ENCODE results near the gene P3R3URF.

The P3R3URF gene

GRCh38 chr1:46134660-46135331 is 41.5 kb downstream of the P3R3URF start:
- Histone ChIP-seq H3K9me2 (replicated peaks; ENCODE audit: low read depth, low read length) (no peaks in the 10 kb centered on the region), H2AFZ (ENCODE audit: low read length) (no peak overlapping the region), H3K79me2 (ENCODE audit: insufficient read depth, low read length) (peaks cover 36% of the 10 kb centered on the region), H3K27me3 (ENCODE audit: insufficient read depth, low read length, poor library complexity, severe bottlenecking) (no peaks in the 10 kb centered on the region), H3K4me2 (ENCODE audit: low read depth, low read length, poor library complexity, severe bottlenecking) (peak overlapping the region; percentile 91), H3F3A (ENCODE audit: low read depth) (0 out of 2 replicates have a peak, but pooled peaks cover 5% of the 10 kb centered on the region), H3K9ac (ENCODE audit: low read depth, low read length, poor library complexity, severe bottlenecking) (peak overlapping the region; percentile 100), H3K9me3 (ENCODE audit: insufficient read depth, low read depth, low read length) (no peaks in the 10 kb centered on the region), H3K36me3 (ENCODE audit: insufficient read depth, low read length) (no peaks in the 10 kb centered on the region), H3K4me1 (ENCODE audit: insufficient read depth, low read length, poor library complexity, severe bottlenecking) (peaks cover 31% of the 10 kb centered on the region), H3K4me3 (ENCODE audit: low read length, poor library complexity, severe bottlenecking) (no peak overlapping the region), H4K20me1 (ENCODE audit: insufficient read depth, low read length, poor library complexity, severe bottlenecking) (peaks cover 16% of the 10 kb centered on the region)
- TF ChIP-seq EZH2phosphoT487 (IDR thresholded peaks at IDR 0.05; ENCODE audit: borderline replicate concordance) (no peak), CTCF (conservative IDR thresholded peaks at IDR 0.05; ENCODE audit: low read length) (no peak)

GRCh38 chr1:46133781-46134350 is 42.4 kb downstream of the P3R3URF start:
- Histone ChIP-seq H3K9ac (ENCODE audit: low read depth, low read length, poor library complexity, severe bottlenecking) (peak overlapping the region; percentile 100), H3K4me3 (ENCODE audit: low read length, poor library complexity, severe bottlenecking) (peak overlapping the region; percentile 91), H3K36me3 (ENCODE audit: insufficient read depth, low read length) (no peaks in the 10 kb centered on the region), H3K9me2 (replicated peaks; ENCODE audit: low read depth, low read length) (no peaks in the 10 kb centered on the region), H3K4me1 (ENCODE audit: insufficient read depth, low read length, poor library complexity, severe bottlenecking) (peaks cover 38% of the 10 kb centered on the region), H3K79me2 (ENCODE audit: insufficient read depth, low read length) (peaks cover 45% of the 10 kb centered on the region), H2AFZ (ENCODE audit: low read length) (peak overlapping the region; percentile 74; the same call in 1 of the 2 replicates), H3F3A (ENCODE audit: low read depth) (0 out of 2 replicates have a peak, but pooled peaks cover 5% of the 10 kb centered on the region), H4K20me1 (ENCODE audit: insufficient read depth, low read length, poor library complexity, severe bottlenecking) (peaks cover 25% of the 10 kb centered on the region), H3K27me3 (ENCODE audit: insufficient read depth, low read length, poor library complexity, severe bottlenecking) (no peaks in the 10 kb centered on the region), H3K9me3 (ENCODE audit: insufficient read depth, low read depth, low read length) (no peaks in the 10 kb centered on the region), H3K4me2 (ENCODE audit: low read depth, low read length, poor library complexity, severe bottlenecking) (peak overlapping the region; percentile 91)
- no peak for TF ChIP-seq EZH2phosphoT487 (IDR thresholded peaks at IDR 0.05; ENCODE audit: borderline replicate concordance)
- no peak for TF ChIP-seq CTCF (conservative IDR thresholded peaks at IDR 0.05; ENCODE audit: low read length)

- Histone ChIP-seq H3K9ac (ENCODE audit: low read depth, low read length, poor library complexity, severe bottlenecking) (peak overlapping the region; percentile 100), H3K36me3 (ENCODE audit: insufficient read depth, low read length) (no peaks in the 10 kb centered on the region), H3K79me2 (ENCODE audit: insufficient read depth, low read length) (peaks cover 52% of the 10 kb centered on the region), H2AFZ (ENCODE audit: low read length) (peak overlapping the region; percentile 74), H3K9me3 (ENCODE audit: insufficient read depth, low read depth, low read length) (no peaks in the 10 kb centered on the region), H3K4me3 (ENCODE audit: low read length, poor library complexity, severe bottlenecking) (peak overlapping the region; percentile 91), H3K27me3 (ENCODE audit: insufficient read depth, low read length, poor library complexity, severe bottlenecking) (no peaks in the 10 kb centered on the region), H3K4me1 (ENCODE audit: insufficient read depth, low read length, poor library complexity, severe bottlenecking) (peaks cover 43% of the 10 kb centered on the region), H3K4me2 (ENCODE audit: low read depth, low read length, poor library complexity, severe bottlenecking) (peak overlapping the region; percentile 91), H4K20me1 (ENCODE audit: insufficient read depth, low read length, poor library complexity, severe bottlenecking) (peaks cover 31% of the 10 kb centered on the region), H3K9me2 (replicated peaks; ENCODE audit: low read depth, low read length) (no peaks in the 10 kb centered on the region), H3F3A (ENCODE audit: low read depth) (0 out of 2 replicates have a peak, but pooled peaks cover 5% of the 10 kb centered on the region)
- TF ChIP-seq CTCF (conservative IDR thresholded peaks at IDR 0.05; ENCODE audit: low read length) (no peak), EZH2phosphoT487 (IDR thresholded peaks at IDR 0.05; ENCODE audit: borderline replicate concordance) (no peak)
These were observed 43.1 kb downstream of the P3R3URF start for GRCh38 chr1:46133181-46133658.

Data from Loucy (cell line).